SK-N-SH treated with all-trans-retinoic acid at 6 μM for 48 hours (cell line): ENCODE measurements around the gene FAM227A.

ENCODE experiments used
- CREB5 ChIP-seq: fragments of 250-450 bp; sonication (Bioruptor Pico); IDR thresholded peaks from 2 replicates; pipeline ENCODE4 v1.5.1; 2020; ENCODE audit warnings: low read depth, mild to moderate bottlenecking, moderate library complexity
- CSDC2 ChIP-seq: fragments of 250-450 bp; sonication (Bioruptor Pico); IDR thresholded peaks from 2 replicates; pipeline ENCODE4 v1.5.0; 2020; ENCODE audit warnings: mild to moderate bottlenecking, moderate library complexity
- ESRRG ChIP-seq: fragments of 250-450 bp; sonication (Bioruptor Pico); IDR thresholded peaks from 2 replicates; pipeline ENCODE4 v1.6.1; 2021; ENCODE audit warnings: mild to moderate bottlenecking
- OSR1 ChIP-seq: fragments of 250-450 bp; sonication (Bioruptor Pico); IDR thresholded peaks from 2 replicates; pipeline ENCODE4 v1.8.0; 2022; ENCODE audit warnings: moderate library complexity, mild to moderate bottlenecking, inconsistent platforms
- PATZ1 ChIP-seq: fragments of 250-450 bp; sonication (Bioruptor Pico); IDR thresholded peaks from 2 replicates; pipeline ENCODE4 v1.8.0; 2020; ENCODE audit warnings: mild to moderate bottlenecking, moderate library complexity, borderline replicate concordance
- PPARA ChIP-seq: fragments of 250-450 bp; sonication (Bioruptor Pico); IDR thresholded peaks from 2 replicates; pipeline ENCODE4 v1.5.0; 2020; ENCODE audit warnings: mild to moderate bottlenecking, borderline replicate concordance
- RARB ChIP-seq: fragments of 250-450 bp; sonication (Bioruptor Pico); IDR thresholded peaks from 2 replicates; pipeline ENCODE4 v1.8.0; 2021; ENCODE audit warnings: mild to moderate bottlenecking, moderate library complexity
- SNAI2 ChIP-seq: fragments of 250-450 bp; sonication (Bioruptor Pico); IDR thresholded peaks from 2 replicates; pipeline ENCODE4 v1.5.0; 2020; ENCODE audit warnings: mild to moderate bottlenecking, moderate library complexity
- ZC3H10 ChIP-seq: fragments of 250-450 bp; sonication (Bioruptor Pico); IDR thresholded peaks from 2 replicates; pipeline ENCODE4 v1.5.1; 2021; ENCODE audit warnings: mild to moderate bottlenecking, moderate library complexity
- ZFP3 ChIP-seq: fragments of 250-450 bp; sonication (Bioruptor Pico); IDR thresholded peaks from 2 replicates; pipeline ENCODE4 v1.5.0; 2020; ENCODE audit warnings: mild to moderate bottlenecking, moderate library complexity
- ZNF565 ChIP-seq: fragments of 450-650 bp; formaldehyde crosslinking; conservative IDR thresholded peaks from 2 replicates; pipeline ENCODE4 v1.5.0; 2020; ENCODE audit warnings: low read depth, mild to moderate bottlenecking, moderate library complexity
- TF ChIP-seq, protein P1 (sequence below): fragments of 250-450 bp; sonication (Bioruptor Pico); IDR thresholded peaks from 2 replicates; pipeline ENCODE4 v1.5.0; 2020; ENCODE audit warnings: mild to moderate bottlenecking, moderate library complexity

GRCh38 chr22:38641476-38642040 is 14.6 kb downstream of the FAM227A start:
- TF ChIP-seq OSR1 (CRISPR knock-in tag) (no peak), ZFP3 (CRISPR knock-in tag) (no peak), SNAI2 (no peak), CREB5 (CRISPR knock-in tag) (no peak), ESRRG (no peak), ZNF565 (CRISPR knock-in tag) (no peak), CSDC2 (CRISPR knock-in tag) (no peak), PATZ1 (CRISPR knock-in tag) (no peak), ZC3H10 (no peak), PPARA (CRISPR knock-in tag) (no peak), RARB (CRISPR knock-in tag) (no peak)
- TF ChIP-seq, protein P1, sequence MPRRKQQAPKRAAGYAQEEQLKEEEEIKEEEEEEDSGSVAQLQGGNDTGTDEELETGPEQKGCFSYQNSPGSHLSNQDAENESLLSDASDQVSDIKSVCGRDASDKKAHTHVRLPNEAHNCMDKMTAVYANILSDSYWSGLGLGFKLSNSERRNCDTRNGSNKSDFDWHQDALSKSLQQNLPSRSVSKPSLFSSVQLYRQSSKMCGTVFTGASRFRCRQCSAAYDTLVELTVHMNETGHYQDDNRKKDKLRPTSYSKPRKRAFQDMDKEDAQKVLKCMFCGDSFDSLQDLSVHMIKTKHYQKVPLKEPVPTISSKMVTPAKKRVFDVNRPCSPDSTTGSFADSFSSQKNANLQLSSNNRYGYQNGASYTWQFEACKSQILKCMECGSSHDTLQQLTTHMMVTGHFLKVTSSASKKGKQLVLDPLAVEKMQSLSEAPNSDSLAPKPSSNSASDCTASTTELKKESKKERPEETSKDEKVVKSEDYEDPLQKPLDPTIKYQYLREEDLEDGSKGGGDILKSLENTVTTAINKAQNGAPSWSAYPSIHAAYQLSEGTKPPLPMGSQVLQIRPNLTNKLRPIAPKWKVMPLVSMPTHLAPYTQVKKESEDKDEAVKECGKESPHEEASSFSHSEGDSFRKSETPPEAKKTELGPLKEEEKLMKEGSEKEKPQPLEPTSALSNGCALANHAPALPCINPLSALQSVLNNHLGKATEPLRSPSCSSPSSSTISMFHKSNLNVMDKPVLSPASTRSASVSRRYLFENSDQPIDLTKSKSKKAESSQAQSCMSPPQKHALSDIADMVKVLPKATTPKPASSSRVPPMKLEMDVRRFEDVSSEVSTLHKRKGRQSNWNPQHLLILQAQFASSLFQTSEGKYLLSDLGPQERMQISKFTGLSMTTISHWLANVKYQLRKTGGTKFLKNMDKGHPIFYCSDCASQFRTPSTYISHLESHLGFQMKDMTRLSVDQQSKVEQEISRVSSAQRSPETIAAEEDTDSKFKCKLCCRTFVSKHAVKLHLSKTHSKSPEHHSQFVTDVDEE (CRISPR knock-in tag) = no peak
